Measurements from ENCODE around the gene CTNNA3. TPM values are rescaled to one million over a fixed set of nuclear protein-coding genes. Genes with fewer than 3 reads are reported as not detected.

CTNNA3 gene
- total and polyA plus RNA-seq, 2 of the 4 experiments (the other 2 are of a cell fraction): 0.19 to 0.90 TPM

GRCh38 chr10:66246177-66246576 is 1449.8 kb downstream of the CTNNA3 start:
- Histone ChIP-seq H3K9me1 (ENCODE audit: insufficient read depth, low read length) (no peaks in the 10 kb centered on the region), H3K4me2 (ENCODE audit: low read depth, low read length) (no peak overlapping the region), H3K4me3 (ENCODE audit: insufficient read depth, low read depth, low read length) (no peak overlapping the region), H2BK15ac (ENCODE audit: low read depth, low read length) (no peak overlapping the region), H3K4ac (ENCODE audit: low read depth, low read length) (no peak overlapping the region), H3K9me3 (ENCODE audit: control insufficient read depth, insufficient read depth, low read length) (no peaks in the 10 kb centered on the region), H2BK20ac (ENCODE audit: low read depth, low read length) (no peak overlapping the region), H3K9ac (ENCODE audit: low read depth, low read length) (no peak overlapping the region), H3K18ac (ENCODE audit: low read depth, low read length) (no peak overlapping the region), H3K23ac (ENCODE audit: low read depth, low read length) (no peak overlapping the region), H3K56ac (ENCODE audit: extremely low read depth, insufficient read depth, low read length) (no peak overlapping the region), H3K27me3 (ENCODE audit: control insufficient read depth, insufficient read depth, low read length) (no peaks in the 10 kb centered on the region), H3K79me1 (ENCODE audit: low read depth in 1 of 2, low read length in 2 of 2) (no peaks in the 10 kb centered on the region), H4K20me1 (ENCODE audit: insufficient read depth, low read length) (no peaks in the 10 kb centered on the region), H2AK5ac (ENCODE audit: low read depth, low read length) (no peak overlapping the region), H3K27ac (ENCODE audit: insufficient read depth, low read length) (no peak overlapping the region), H3K4me1 (ENCODE audit: control insufficient read depth, insufficient read depth, low read length) (no peaks in the 10 kb centered on the region), H4K91ac (ENCODE audit: insufficient read depth, low read depth, low read length) (no peak overlapping the region), H2AK9ac (replicated peaks; ENCODE audit: low read depth, low read length, poor library complexity) (no peak overlapping the region), H2AFZ (replicated peaks; ENCODE audit: low read length, poor library complexity) (no peak overlapping the region), H2BK5ac (ENCODE audit: low read depth, low read length, poor library complexity, severe bottlenecking) (no peak overlapping the region), H3K14ac (replicated peaks; ENCODE audit: low read depth, low read length) (no peak overlapping the region), H4K5ac (ENCODE audit: low read depth, low read length) (no peak overlapping the region), H2BK120ac (ENCODE audit: low read depth, low read length) (no peak overlapping the region), H4K8ac (ENCODE audit: low read depth in 2 of 2, low read length in 2 of 2) (no peak overlapping the region), H3K36me3 (ENCODE audit: control insufficient read depth, insufficient read depth, low read length) (no peaks in the 10 kb centered on the region)
- ChIA-PET CTCF (no interaction called here), POLR2A (ENCODE audit: unreplicated experiment) (no interaction called here)
- no peak for ATAC-seq (ENCODE audit: low read depth)
- dilution Hi-C loops (cut with HindIII; ENCODE audit: low sequenced_read_pairs, unreplicated experiment) (no loop called here), intact Hi-C loops (cut with micrococcal nuclease) (no loop called here), in situ Hi-C loops (cut with MboI; ENCODE audit: low sequenced_read_pairs) (no loop called here)
- no TSS peak for BruUV-seq (replicated peaks)
- no peak for TF ChIP-seq MXI1 (IDR thresholded peaks at IDR 0.05; ENCODE audit: borderline replicate concordance, low read depth, low read length)
- TF ChIP-seq BHLHE40 (IDR thresholded peaks at IDR 0.05; ENCODE audit: low read depth, low read length): no peak
- no peak for TF ChIP-seq MAZ (IDR thresholded peaks at IDR 0.05; ENCODE audit: borderline replicate concordance, low read depth, low read length)
- no peak for TF ChIP-seq ELK1 (IDR thresholded peaks at IDR 0.05; ENCODE audit: borderline replicate concordance, low read depth, low read length)
- no peak for TF ChIP-seq MAFK (IDR thresholded peaks at IDR 0.05; ENCODE audit: low read depth, low read length)
- no peak for TF ChIP-seq SMC3 (IDR thresholded peaks at IDR 0.05; ENCODE audit: low read depth, low read length)
- TF ChIP-seq CEBPB (IDR thresholded peaks at IDR 0.05; ENCODE audit: low read depth, low read length): no peak
- no peak for TF ChIP-seq POLR2A (IDR thresholded peaks at IDR 0.05; ENCODE audit: low read depth, low read length)
- no peak for TF ChIP-seq RCOR1 (IDR thresholded peaks at IDR 0.05; ENCODE audit: insufficient replicate concordance, low read length)
- TF ChIP-seq NFE2L2 (IDR thresholded peaks at IDR 0.05; ENCODE audit: low read depth, low read length): no peak
- WGBS, 2 experiments (ENCODE audit: extremely low coverage in 2 of 2, insufficient read length in 1 of 2): no CpG with 5 or more reads among the region's 1 CpG
- DNase-seq: no peak
